NCI-H446 treated with DMSO at 0.1 percent for 48 hours (cell line): Measurements from ENCODE around the gene AMOTL2.

Source experiments
- DNase-seq: peaks from one replicate; lab custom pipeline; 2025; lab: John Stamatoyannopoulos, UW

The AMOTL2 gene

DNA sequence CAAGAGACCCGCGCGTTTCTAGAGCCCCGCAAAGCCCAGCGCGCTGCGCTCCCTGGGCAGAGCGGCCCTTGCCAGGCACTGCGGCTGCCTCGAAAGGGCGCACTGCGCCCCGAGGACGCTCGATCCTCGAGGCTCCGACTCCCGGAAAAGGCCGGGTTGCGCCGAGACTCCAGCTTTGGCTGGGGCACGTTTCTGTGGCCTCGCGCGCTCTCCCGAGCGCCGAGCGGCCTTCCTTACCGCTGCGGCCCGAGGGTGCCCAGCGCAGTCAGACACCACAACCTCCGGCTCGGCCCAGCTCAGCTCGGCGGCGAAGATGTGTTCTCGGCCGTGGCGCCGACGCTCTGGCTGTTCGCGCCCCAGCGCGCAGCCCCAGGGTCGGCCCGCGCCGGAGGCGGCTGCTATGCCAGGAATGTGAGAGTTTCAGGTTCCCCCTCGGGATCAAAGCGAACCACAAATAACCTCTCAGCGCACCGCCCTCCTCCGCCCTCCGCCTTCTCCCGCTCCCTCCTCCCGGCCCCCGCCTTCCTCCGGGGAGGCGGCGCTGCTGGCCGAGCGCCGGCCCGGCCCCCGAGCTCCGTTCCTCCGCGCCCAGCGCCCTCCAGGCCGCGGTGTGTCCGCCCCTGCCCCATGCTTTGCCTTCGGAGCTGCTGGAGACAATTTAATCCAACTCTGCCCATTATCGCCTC lies at the start of gene AMOTL2:
Gene AMOTL2 (minus strand): TSS at position 343 of the 686 bp plus-strand sequence. CDS start 3,014 bp downstream, outside the sequence.
- DNase-seq: peak; percentile 70

DNA sequence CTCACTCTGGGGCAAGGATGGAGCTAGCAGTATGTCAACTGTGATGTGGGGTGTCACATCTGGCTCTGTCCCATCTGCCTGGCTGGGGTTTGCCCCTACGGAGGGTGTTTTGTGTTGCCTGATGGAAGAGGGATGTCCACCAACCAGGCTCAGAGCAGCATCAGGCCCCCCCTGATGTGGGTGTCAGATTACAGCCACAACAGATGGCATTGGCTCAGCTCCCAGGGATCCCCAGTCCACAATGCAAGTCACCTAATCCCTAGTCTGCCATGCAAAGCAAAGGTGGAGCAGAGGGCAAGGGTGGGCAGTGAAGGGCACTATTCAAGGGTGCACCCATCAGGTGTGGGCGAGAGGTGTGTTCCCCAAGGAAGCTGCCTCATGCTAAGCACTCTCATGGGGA lies 48.9 kb upstream of the AMOTL2 start:
- DNase-seq: peak; percentile 86

DNA sequence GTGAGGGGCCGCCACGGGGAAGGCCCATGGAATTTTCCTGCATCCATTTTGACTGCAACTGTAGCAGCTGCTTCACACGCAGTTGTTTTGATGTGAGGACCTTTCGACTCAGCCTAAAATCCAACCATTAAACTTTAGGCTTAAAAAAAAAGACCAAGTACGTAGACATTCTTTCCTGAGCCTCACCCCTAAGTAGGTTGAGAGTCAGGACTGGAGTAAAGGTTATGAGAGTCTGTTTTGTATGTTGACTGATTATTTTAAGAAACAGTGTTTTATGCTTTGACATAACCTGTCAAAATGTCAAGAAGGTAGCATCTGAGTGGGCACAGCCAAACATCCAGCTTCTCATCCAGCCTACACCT lies 45.7 kb upstream of the AMOTL2 start:
- no peak for DNase-seq

DNA sequence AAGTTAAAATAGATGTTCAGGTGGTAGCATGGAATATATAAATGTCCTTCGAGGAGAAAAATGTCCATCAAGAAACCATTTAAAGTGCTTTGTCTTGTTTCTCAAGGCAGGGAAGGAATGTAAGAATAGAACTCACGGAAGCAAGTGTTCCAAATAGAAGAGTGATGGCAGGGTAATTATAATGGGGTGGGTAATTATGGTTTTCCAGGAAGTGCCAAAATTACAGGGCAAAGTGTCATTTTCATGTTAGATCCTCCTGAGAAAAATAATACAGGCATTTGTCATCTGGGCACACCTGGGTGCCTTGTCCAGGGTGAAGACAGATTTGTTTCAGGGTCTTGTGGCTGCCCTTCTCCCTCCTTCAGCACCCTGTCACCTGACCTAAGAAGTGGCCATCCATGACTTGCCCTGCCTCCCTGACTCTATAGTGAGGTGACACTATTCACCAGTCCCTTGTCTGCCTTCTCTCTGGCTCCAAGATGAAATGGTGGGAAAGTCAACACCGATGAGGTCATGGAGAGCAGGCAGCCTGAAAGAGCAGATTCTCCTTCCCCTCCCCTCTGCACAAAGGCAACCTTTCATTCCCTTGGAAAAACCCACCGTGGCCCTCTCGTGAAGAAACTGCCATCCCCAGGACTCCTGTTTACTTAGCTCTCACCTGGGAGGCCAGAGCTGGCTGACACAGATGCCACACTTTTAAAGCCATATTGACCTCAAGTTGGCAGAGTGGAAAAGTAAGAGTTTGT lies 45.1 kb upstream of the AMOTL2 start:
- no peak for DNase-seq

DNA sequence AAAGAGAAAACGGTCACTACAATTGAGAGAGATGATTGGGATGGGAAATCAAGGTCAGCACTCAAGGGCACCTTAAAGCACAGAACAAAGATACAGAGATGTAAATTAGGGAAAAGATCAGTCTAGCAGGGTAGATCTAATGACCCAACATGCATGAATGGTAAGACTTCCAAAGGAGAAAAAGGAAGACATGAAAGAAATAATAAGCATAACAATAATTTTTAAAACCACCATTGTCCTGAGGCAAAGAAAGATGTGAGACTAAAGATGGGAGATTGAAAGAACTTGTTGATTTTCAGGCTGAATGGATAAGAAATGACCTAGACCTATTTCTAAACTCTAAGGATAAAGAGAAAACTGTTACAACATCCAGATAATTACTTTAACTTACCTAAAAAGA lies 34.8 kb upstream of the AMOTL2 start:
- DNase-seq: no peak

DNA sequence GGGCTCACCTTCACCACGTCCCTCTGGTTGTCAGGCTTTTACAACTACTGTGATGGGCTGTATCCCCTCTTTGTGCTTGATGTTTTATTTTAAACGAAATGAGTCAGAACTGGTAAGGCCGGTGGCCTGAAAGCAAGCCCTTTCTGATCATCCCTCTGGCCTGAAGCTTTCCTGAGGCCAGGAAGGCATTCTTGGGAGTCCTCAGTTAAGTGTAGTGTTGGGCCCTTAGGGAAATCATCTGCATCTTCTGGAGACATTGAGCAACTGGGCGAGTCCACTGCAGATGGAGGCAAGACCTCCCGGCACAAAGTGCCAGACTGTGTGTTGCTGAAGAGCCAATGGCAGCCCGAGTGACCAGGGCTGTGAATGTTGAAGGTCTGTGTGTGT lies 33.0 kb upstream of the AMOTL2 start:
- no peak for DNase-seq

DNA sequence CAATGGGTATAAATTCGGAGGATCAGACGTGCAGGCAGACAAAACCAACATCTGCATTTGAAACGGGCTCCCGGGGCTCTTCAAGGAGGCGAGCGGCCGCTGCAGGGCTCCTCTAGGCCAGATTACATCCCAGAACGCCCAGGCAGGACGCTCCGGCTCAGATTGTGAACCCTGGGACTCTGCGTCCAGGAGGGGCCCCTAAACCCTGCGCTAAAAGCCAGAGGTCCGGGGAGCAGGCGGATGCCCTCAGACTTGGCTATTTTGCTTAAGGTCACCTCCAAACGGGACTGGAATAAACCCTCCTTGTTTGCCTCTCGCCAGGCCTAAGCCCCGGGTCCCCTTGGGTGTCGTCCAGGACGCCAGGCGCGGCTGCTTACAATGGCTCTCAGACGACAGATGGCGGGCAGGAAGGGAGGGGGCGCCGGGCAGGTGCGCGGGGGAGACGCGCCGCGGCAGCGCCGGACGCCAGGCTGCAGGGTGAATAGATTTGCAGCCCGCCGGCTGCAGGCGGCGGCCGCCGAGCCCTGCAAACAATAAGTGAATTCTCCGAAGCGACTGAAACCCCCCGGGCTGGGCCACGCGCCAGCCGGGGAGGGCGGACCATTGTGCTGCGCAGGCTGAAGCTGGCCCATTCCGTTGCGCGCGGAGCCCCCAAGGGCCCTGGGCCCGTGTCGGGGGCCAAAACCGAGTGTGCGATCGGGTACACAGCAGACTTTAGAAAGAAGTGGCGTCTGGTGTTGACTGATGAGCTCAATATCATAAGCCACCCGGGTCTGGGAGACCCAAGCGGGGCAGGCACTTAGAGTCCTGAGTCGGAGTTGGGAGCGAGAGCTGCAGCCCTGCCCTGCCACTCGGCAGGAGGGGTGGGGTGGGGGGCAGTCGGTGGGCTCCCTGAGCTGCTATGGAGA lies 32.3 kb upstream of the AMOTL2 start:
- DNase-seq: peak; percentile 74

DNA sequence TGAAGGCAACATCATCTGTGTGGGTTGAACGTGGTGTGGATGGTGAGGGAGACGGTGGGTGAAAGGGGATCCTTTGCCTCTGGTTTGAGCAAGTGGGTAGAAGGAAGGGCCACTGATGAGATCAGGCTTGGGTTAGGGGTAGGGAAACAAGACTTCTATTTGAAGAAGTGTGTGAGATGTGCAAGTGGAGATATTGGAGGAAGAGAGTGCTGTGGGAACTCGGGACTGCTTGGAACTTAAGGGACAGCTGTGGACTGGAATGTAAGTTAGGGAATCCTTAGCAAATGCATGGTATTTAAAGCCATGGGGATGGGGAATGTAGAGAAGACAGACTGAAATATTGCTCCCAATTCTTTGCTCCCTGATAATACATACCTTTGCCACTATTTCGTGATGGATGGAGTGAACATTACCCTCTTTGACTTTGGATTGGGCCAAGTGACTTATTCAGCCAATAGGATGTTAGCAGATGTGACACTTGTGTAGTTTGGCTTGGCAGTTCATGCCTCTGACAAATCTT lies 30.2 kb upstream of the AMOTL2 start:
- DNase-seq: no peak

DNA sequence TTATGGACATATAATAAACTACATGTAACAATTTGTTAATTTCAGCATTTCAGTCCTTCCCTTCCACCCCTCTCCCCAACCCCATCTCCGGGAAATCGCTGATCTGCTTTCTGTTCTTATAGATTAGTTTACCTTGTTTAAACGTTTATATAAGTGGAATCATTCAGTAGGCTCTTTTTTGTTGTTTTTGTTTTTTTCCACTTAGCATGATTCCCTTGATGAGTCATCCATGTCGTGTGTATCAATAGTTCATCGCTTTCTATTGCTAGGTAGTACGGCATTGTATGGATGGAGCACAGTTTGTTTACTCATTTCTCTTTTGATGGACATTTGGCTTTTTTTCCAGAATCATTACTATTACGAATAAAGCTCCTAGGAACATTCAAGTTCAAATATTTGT lies 23.5 kb upstream of the AMOTL2 start:
- DNase-seq: no peak

DNA sequence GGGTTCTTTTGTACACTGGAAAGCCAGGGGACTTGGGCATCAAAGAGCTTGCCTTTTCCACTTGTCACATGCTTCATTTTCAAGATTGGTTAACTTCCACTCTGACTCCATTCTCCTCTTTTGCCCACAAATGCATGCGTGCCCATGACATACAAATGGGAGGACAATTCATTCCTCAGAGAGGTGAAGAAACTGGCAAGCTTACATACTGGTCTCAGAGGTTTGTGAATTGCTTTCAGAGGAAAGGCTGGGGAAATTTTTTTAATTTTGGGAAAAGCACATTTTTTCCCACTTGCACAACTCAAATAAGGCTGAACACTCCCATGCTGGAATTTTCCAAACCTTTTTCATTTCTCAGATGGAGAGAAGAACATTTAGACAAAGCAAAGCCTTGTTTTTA lies 20.9 kb upstream of the AMOTL2 start:
- DNase-seq: no peak

DNA sequence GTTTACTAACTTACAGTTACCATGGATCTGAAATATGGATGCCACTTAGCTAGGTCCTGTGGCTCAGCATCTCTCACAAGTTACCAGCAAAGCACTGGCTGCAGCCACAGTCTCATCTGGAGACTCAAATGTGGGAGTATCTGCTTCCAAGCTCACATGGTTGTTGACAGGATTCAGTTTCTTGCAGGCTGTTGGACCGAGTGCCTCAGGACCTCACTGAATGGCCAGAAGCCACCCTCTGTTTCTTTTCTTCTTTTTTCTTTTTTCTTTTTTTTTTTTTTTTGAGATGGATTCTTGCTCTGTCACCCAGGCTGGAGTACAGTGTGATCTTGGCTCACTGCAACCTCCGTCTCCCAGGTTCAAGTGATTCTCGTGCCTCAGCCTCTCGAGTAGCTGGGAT lies 20.1 kb upstream of the AMOTL2 start:
- no peak for DNase-seq

DNA sequence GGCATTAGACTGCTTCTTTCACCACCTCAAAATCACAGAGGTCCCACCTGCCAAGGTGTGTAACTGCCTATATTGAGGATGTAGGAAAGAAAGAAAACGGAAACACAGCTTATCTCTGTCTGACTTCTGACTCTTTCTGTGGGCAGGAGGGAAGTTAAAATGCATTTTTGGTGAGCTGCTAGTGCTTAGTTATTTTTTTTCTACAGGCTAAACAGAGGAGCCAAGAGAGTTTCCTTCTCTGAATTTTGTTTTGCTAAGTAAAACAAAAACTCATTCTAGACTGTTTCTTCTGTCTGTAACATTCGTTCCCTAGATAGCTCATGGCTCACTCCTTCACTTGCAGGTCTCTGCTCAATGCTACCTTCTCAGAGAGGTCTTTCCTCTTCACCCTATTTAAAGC lies 18.8 kb upstream of the AMOTL2 start:
- no peak for DNase-seq

DNA sequence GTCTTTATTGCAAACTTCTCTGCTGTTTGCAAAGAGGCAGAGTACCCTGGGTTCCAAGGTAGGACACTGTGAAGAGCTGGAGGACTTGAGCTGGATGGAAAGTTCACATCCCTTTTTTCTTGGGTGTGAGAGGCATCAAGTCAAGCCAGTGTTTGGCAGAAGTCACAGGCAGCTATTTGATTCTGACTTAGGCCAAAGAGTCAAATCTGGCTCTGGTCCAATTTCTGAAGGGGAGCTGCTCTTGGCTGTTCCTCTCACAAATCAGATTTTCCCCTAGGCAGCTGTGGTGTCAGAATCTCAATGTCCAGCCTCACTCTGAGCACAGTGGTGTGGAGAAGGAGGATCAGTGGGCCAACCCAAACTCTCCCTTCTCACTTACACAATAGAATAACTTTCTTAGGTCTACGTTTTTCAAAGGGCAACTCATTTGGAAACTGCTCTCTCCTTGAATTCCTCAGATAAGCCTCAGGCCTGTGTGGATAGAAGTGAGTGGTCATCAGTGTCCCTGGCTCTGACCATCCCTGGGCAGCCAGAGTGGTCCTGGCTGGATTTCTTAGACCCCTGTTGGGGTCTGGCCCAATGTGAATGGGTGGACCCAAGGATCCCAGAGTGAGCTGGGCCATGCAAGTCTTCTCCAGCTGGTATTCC lies 18.2 kb upstream of the AMOTL2 start:
- peak; percentile 75 for DNase-seq

DNA sequence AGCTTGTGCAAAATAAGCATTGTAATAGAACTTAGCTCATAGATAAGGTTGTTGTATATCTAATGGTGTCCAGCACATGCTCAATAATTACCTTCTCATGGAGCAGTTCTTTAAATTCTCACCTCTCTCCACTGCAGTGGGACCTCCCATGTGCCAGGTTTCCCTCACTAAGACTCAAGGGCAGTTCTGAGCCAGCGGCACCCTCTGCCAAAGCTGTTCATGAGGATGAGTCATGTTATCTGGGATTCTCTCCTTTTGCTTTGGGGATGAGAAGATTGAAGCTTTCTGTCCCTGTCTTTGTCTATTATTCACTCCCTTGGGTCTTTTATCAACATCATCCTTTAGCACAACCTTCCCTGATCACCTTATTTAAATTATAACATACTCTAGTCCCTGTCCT lies 15.6 kb upstream of the AMOTL2 start:
- DNase-seq: no peak

DNA sequence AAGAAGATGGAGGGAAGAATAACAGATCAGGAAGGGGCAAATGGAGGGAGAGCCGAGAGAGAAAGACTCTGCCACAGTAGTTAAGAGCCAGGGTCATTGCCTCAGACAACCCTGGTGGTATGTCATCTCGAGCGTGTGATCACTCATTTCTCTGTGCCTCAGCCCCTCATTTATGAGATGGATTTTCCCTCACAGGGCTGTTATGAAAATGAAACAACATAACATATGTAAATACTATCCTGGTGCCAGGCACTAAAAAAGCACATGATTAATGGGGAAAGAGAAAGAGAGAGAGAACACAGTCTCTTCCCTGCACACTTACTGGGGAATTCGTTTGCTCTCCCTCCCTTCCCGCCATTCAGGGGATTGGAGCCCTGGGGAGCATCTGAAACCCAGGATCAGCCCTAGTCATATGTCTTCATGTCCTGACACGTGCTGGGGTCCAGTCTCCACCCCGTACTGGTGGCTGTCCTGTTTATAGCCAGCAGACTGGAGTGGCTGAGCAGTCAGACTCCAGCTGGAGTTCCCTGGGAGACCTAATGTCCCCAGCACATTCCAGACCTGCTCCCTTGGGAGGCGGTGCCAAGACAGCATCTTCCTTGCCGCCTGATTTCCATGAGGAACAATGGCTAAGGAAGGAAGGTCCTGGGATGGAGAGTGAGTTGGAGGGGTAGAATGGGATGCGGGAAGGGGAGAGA lies 14.7 kb upstream of the AMOTL2 start:
- no peak for DNase-seq

DNA sequence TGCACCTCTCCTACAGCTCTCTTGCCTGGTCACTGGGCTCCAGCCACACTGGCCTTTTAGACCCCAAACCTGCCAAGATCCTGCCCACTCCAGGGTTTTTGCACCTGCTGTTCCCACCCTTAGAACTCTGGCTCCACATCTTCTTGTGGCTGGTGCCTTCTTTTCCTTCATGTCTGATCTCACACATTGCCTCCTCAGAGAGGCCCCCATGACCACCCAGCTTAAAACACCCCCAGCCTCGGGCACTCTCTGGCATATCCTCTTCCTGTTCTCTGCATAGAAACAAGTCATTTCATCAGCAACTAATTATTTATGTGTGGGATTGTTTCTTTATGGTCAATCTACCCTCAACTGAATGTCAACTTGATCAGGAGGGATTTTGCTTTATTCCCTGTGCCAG lies 14.0 kb upstream of the AMOTL2 start:
- no peak for DNase-seq

DNA sequence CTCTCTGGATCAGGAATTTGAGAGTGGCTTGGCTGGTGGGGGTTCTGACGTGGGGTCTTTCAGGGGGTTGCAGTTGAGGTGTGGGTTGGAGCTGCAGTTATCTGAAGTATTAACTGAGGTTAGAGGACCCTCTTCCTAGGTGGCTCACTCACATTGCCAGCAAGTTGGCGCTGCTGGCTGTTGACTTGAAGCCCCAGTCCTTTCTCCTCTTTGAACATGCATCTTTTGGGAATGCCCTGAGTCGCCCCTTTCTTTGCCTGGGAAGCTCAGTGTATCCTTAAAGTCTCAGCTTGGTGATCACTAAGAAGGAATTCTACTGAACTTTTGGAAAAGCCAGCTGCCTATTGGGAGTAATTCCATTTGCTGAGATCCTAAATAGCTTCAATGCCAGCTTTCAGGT lies 13.0 kb upstream of the AMOTL2 start:
- no peak for DNase-seq

DNA sequence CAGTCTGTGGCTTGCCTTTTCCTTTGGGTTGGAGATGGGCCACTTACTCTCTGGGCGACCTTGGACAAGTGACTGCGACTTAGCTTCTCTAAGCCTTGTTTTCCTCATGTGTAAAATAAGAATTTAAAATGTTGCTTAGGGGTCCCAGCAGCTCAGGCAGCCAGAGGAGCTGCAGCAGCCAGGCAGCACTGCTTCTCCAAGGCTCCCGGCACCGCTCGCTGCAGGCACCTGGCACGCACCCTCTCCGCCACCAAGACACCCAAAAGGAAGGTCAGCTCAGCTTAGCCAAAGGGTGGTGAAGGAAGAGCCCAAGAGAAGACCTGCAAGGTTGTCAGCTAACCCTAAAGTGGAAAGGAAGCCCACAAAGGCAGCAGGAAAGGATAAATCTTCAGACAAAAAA lies 10.7 kb upstream of the AMOTL2 start:
- no peak for DNase-seq

DNA sequence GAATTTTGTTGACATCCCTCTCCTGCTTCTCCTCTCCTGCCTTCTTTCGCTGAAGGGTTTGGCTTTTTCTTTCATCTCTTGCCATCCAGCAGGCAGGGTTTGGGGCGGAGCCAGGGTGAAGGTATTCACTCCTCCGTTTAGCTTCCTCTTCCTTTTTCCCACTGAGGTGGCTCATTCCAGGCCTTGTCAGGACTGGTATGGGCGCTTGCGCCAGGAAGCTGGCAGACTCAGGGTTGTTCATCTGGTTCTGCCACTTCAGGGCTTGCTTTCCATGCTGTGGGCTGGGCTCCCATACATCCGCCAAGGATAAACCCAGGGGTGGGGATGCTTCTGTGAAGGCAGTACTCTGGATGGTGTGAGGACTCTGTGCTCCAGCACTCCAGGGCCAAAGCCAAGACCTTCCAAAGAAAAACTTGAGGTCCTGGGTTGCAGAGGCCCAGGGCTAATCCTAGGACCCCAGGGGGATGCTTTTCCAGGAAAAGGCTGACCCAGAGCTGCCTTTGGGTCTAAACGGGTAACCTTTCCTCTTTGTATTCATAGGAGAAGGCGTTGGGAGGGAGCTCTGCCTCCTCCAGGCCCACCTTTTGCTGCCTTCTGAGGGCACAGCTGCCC lies 7.7 kb upstream of the AMOTL2 start:
- no peak for DNase-seq

DNA sequence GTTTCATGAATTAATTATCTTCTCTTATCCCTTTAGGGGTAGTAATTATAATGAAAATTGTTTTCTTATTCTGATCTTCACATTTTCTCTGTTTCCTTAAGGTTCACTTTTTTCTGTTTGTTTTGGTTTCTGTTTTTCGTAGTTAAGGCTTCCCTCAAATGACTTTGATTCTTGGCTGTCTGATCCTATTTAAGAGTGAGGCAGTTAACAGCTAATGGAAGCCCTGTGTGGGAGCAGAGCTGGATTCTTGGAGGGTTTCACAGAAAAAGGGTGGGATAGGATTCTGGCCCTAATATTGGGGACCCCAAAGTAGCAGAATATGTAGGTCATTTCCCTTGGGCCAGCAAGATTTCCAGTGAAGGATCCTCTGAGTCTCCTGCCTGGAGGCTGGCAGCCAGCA lies 6.8 kb upstream of the AMOTL2 start:
- no peak for DNase-seq

DNA sequence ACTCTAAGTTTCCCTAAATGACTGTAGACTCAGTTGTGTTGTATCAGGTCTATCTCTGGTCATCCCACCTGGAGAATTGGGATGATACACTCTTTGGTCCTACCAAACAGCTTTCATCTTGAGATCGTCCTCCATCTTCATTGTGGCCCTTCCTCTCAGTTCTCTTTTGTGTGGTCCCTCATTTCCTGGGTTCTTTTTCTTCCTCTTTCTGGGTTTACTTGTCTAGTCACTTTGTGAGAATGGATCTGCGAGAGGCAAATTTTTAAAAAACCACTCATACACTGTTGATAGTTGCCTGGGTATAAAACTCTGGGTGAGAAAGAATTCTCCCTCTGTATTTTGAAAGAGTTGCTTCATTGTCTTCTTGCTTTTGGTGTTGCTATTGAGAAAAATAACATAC lies 6.0 kb upstream of the AMOTL2 start:
- no peak for DNase-seq
